RWPE2 (cell line): ENCODE measurements around the gene CDC45.

Source experiments
- ATAC-seq: fragments of 200-7000 bp; cut with Tn5 transposase; 3 replicates; pipeline ENCODE4 v1.9.1; 2021; ENCODE audit warnings: low read depth
- DNase-seq: peaks from one replicate; pipeline ENCODE4 v3.0.0-alpha.2; 2020; ENCODE audit warnings: low spot score
- H3K27ac ChIP-seq: fragments of 450-650 bp; 2 replicates; pipeline ENCODE4 v1.5.1; 2017; ENCODE audit warnings: mild to moderate bottlenecking; ENCODE audit not compliant: poor library complexity, severe bottlenecking
- H3K27me3 ChIP-seq: fragments of 250-450 bp; sonication (Bioruptor Pico); 2 replicates; pipeline ENCODE4 v1.5.1; 2021; ENCODE audit warnings: mild to moderate bottlenecking, moderate library complexity; ENCODE audit not compliant: insufficient read depth, poor library complexity, severe bottlenecking
- H3K36me3 ChIP-seq: fragments of 250-450 bp; sonication (Bioruptor Pico); 2 replicates; pipeline ENCODE4 v1.5.1; 2020; ENCODE audit warnings: low read depth, mild to moderate bottlenecking, moderate library complexity
- H3K4me1 ChIP-seq: fragments of 250-450 bp; sonication (Bioruptor Pico); 2 replicates; pipeline ENCODE4 v1.5.1; 2021; ENCODE audit warnings: mild to moderate bottlenecking, moderate library complexity; ENCODE audit not compliant: insufficient read depth, poor library complexity, severe bottlenecking
- H3K4me3 ChIP-seq: fragments of 250-450 bp; sonication (Bioruptor Pico); 2 replicates; pipeline ENCODE4 v1.5.1; 2021; ENCODE audit warnings: mild to moderate bottlenecking, moderate library complexity; ENCODE audit not compliant: severe bottlenecking
- H3K9me3 ChIP-seq: fragments of 250-450 bp; sonication (Bioruptor Pico); 2 replicates; pipeline ENCODE4 v1.5.1; 2021; ENCODE audit warnings: mild to moderate bottlenecking, moderate library complexity; ENCODE audit not compliant: severe bottlenecking
- CTCF ChIP-seq: fragments of 450-650 bp; IDR thresholded peaks from one replicate; pipeline ENCODE4 v1.5.1; 2017; ENCODE audit warnings: mild to moderate bottlenecking, moderate library complexity; ENCODE audit not compliant: poor library complexity, severe bottlenecking

Gene CDC45

GRCh38 chr22:19566279-19567156, 86.8 kb downstream of the CDC45 start:
- no peaks in the 10 kb centered on the region for H3K36me3 ChIP-seq
- ATAC-seq = no peak
- no peaks in the 10 kb centered on the region for H3K9me3 ChIP-seq
- TF ChIP-seq CTCF = no peak
- H3K4me1 ChIP-seq = peaks cover 13% of the 10 kb centered on the region
- DNase-seq = peak; percentile 34
- H3K4me3 ChIP-seq = no peak overlapping the region
- H3K27ac ChIP-seq = no peak overlapping the region
- H3K27me3 ChIP-seq = no peaks in the 10 kb centered on the region

GRCh38 chr22:19567157-19568009, 87.7 kb downstream of the CDC45 start:
- peak; percentile 16 for DNase-seq
- ATAC-seq = no peak
- Histone ChIP-seq H3K27me3 (no peaks in the 10 kb centered on the region), H3K36me3 (no peaks in the 10 kb centered on the region), H3K27ac (no peak overlapping the region), H3K4me3 (no peak overlapping the region), H3K4me1 (peaks cover 13% of the 10 kb centered on the region), H3K9me3 (no peaks in the 10 kb centered on the region)
- no peak for TF ChIP-seq CTCF

- H3K4me1 ChIP-seq = peaks cover 13% of the 10 kb centered on the region
- H3K27me3 ChIP-seq = no peaks in the 10 kb centered on the region
- peak overlapping the region; percentile 51 for H3K27ac ChIP-seq
- TF ChIP-seq CTCF = no peak
- no peak overlapping the region for H3K4me3 ChIP-seq
- H3K9me3 ChIP-seq = no peaks in the 10 kb centered on the region
- DNase-seq (peak; percentile 42), ATAC-seq (peak; percentile 89)
- H3K36me3 ChIP-seq = no peaks in the 10 kb centered on the region
These were observed 88.9 kb downstream of the CDC45 start for GRCh38 chr22:19568337-19569275.

GRCh38 chr22:19569276-19569640, 89.5 kb downstream of the CDC45 start:
- H3K27me3 ChIP-seq = no peaks in the 10 kb centered on the region
- ATAC-seq = no peak
- peaks cover 13% of the 10 kb centered on the region for H3K4me1 ChIP-seq
- no peaks in the 10 kb centered on the region for H3K9me3 ChIP-seq
- no peak for TF ChIP-seq CTCF
- DNase-seq = no peak
- H3K36me3 ChIP-seq = no peaks in the 10 kb centered on the region
- no peak overlapping the region for H3K4me3 ChIP-seq
- peak overlapping the region; percentile 51 for H3K27ac ChIP-seq
